K562 (cell line): ENCODE data around the gene MCCD1. TPM values are rescaled to one million over a fixed set of nuclear protein-coding genes. Genes with fewer than 3 reads are reported as not detected.

ENCODE experiments used
- CEBPB ChIP-seq: fragments of 450-650 bp; IDR thresholded peaks from 2 replicates; pipeline ENCODE4 v1.6.1; 2016; ENCODE audit warnings: missing genetic modification characterization, missing compliant biosample characterization
- CREB3L1 ChIP-seq: fragments of 450-650 bp; IDR thresholded peaks from 2 replicates; pipeline ENCODE4 v1.6.1; 2014; ENCODE audit warnings: low read depth, mild to moderate bottlenecking, moderate library complexity, borderline replicate concordance
- CTBP1 ChIP-seq: fragments of 450-650 bp; IDR thresholded peaks from 2 replicates; pipeline ENCODE4 v1.6.1; 2016; ENCODE audit warnings: borderline replicate concordance
- GABPB1 ChIP-seq: sonication (generic); formaldehyde crosslinking; IDR thresholded peaks from 2 replicates; pipeline ENCODE4 v1.8.0; 2022; ENCODE audit warnings: mild to moderate bottlenecking, missing genetic modification reagents
- HCFC1 ChIP-seq: IDR thresholded peaks from 2 replicates; pipeline ENCODE4 v1.6.1; 2012; ENCODE audit warnings: low read depth, low read length, improper control_type of control experiment
- HDAC1 ChIP-seq, 2 experiments: fragments of 450-650 bp; IDR thresholded peaks; 2 replicates each; pipeline ENCODE4 v1.6.1; 2016 to 2017; ENCODE audit warnings: inconsistent platforms in 1 of 2, mild to moderate bottlenecking in 1 of 2, moderate library complexity in 1 of 2
- KLF10 ChIP-seq: fragments of 250-450 bp; sonication (Bioruptor Pico); IDR thresholded peaks from 2 replicates; pipeline ENCODE4 v1.6.1; 2021; ENCODE audit warnings: matching md5 sums
- MAFF ChIP-seq: IDR thresholded peaks from 2 replicates; pipeline ENCODE4 v1.6.1; 2012; ENCODE audit warnings: low read length, improper control_type of control experiment
- MYNN ChIP-seq, 2 experiments: sonication (generic); formaldehyde crosslinking in 1 of 2; IDR thresholded peaks; 2 replicates each; pipeline versions ENCODE4 v1.5.0 to v1.6.1; 2016 to 2020; ENCODE audit warnings: antibody characterized with exemption in 1 of 2, missing genetic modification reagents in 1 of 2
- NR2C2 ChIP-seq, 2 experiments: fragments of 200-800 bp in 1 of 2; sonication (Bioruptor generic) in 1 of 2; sonication (generic) in 1 of 2; formaldehyde crosslinking in 1 of 2; IDR thresholded peaks; 2 replicates each; pipeline versions ENCODE4 v1.6.1 to v1.8.0; 2016 to 2022; ENCODE audit warnings: mild to moderate bottlenecking in 1 of 2, missing compliant biosample characterization in 1 of 2, missing genetic modification characterization in 1 of 2, missing genetic modification reagents in 1 of 2
- POLR2H ChIP-seq: IDR thresholded peaks from 2 replicates; pipeline ENCODE4 v1.6.1; 2016; ENCODE audit warnings: missing genetic modification characterization, low read depth, mild to moderate bottlenecking, control low read depth, missing compliant biosample characterization, moderate library complexity
- SIN3A ChIP-seq, 2 experiments: fragments of 150-350 bp in 1 of 2; IDR thresholded peaks; 2 replicates each; pipeline ENCODE4 v1.6.1; 2011 to 2016; ENCODE audit warnings: borderline replicate concordance in 2 of 2, low read depth in 2 of 2, low read length in 2 of 2, mild to moderate bottlenecking in 2 of 2, moderate library complexity in 2 of 2; ENCODE audit not compliant: control insufficient read depth in 1 of 2
- SMAD4 ChIP-seq: fragments of 250-450 bp; sonication (Bioruptor Pico); conservative IDR thresholded peaks from 2 replicates; pipeline ENCODE4 v1.8.0; 2021; ENCODE audit warnings: inconsistent platforms, mild to moderate bottlenecking, moderate library complexity
- SMARCC2 ChIP-seq: fragments of 450-650 bp; IDR thresholded peaks from 2 replicates; pipeline ENCODE4 v1.6.1; 2017; ENCODE audit warnings: antibody characterized with exemption, moderate library complexity, mild to moderate bottlenecking, low read depth
- ZBTB17 ChIP-seq: fragments of 450-650 bp; formaldehyde crosslinking; IDR thresholded peaks from 2 replicates; pipeline ENCODE4 v1.4.0; 2020; ENCODE audit warnings: mild to moderate bottlenecking
- ZNF395 ChIP-seq: fragments of 200-800 bp; sonication (Bioruptor generic); IDR thresholded peaks from 2 replicates; pipeline ENCODE4 v1.6.1; 2017; ENCODE audit warnings: missing genetic modification characterization, missing compliant biosample characterization
- ZNF511 ChIP-seq: sonication (generic); formaldehyde crosslinking; IDR thresholded peaks from 2 replicates; pipeline ENCODE4 v1.8.0; 2022; ENCODE audit warnings: mild to moderate bottlenecking, missing genetic modification reagents
- ZNF592 ChIP-seq: fragments of 450-650 bp; IDR thresholded peaks from 2 replicates; pipeline ENCODE4 v1.6.1; 2017; ENCODE audit warnings: antibody characterized with exemption, mild to moderate bottlenecking
- polyA plus RNA-seq, 8 experiments: library from polyadenylated mRNA; depleted of rRNA in 4 of 8; stranded (reverse) in 5 of 8; unstranded in 3 of 8; fragments of >200 nt; fragmentation: Nextera tagmentation in 2 of 8; fragmentation: Illumina TruSeq in 1 of 8; extraction: Ambion mirVana in 2 of 8; extraction: Trizol in 1 of 8; gene quantifications; 2 replicates each; pipeline versions ENCODE4 v1.2.1 to v1.2.3, GENCODE V29; 2011 to 2014; ENCODE audit warnings: inconsistent platforms in 1 of 8, missing spikeins in 1 of 8
- total RNA-seq, 7 experiments: library from RNA; depleted of rRNA in 6 of 7; stranded (reverse); fragments of >200 nt in 6 of 7; fragmentation: Illumina TruSeq in 2 of 7; extraction: Trizol in 2 of 7; gene quantifications; 2 replicates each; pipeline versions ENCODE4 v1.2.1 to v1.2.3, GENCODE V29; 2011 to 2021; ENCODE audit warnings: low replicate concordance in 1 of 7

MCCD1 gene
- total and polyA plus RNA-seq, 9 of the 15 experiments (the other 6 are each of a cell fraction or from before 2014, with no cell fraction given), result not detected

- peak; percentile 57; the same call in 1 of the 2 replicates for TF ChIP-seq SMAD4 (CRISPR knock-in tag)
- peak; percentile 87 for TF ChIP-seq ZNF592
- 0 out of 2 replicates have a peak, but pooled peaks have one; percentile 20 for TF ChIP-seq GABPB1 (CRISPR knock-in tag)
- TF ChIP-seq HDAC1 (IDR thresholded peaks at IDR 0.05), result peak in 1 of 2 experiments; percentile 51; a peak in 2 of 4 replicates
- TF ChIP-seq CREB3L1, result peak; percentile 50; the same call in 1 of the 2 replicates
- peak in 1 of 2 experiments; percentile 33; a peak in 2 of 4 replicates for TF ChIP-seq SIN3A (IDR thresholded peaks at IDR 0.05; ENCODE audit: borderline replicate concordance in 2 of 2, control insufficient read depth in 1 of 2, low read depth in 2 of 2, low read length in 2 of 2)
- TF ChIP-seq HCFC1, result no peak
- peak; percentile 62; the same call in 1 of the 2 replicates for TF ChIP-seq MYNN (IDR thresholded peaks at IDR 0.05)
- no peak for TF ChIP-seq MYNN (CRISPR knock-in tag; IDR thresholded peaks at IDR 0.05)
- 0 out of 2 replicates have a peak, but pooled peaks have one; percentile 52 for TF ChIP-seq ZNF395 (CRISPR knock-in tag)
- TF ChIP-seq KLF10 (CRISPR knock-in tag), result no peak
- 0 out of 2 replicates have a peak, but pooled peaks have one; percentile 28 for TF ChIP-seq CEBPB
- TF ChIP-seq SMARCC2, result peak; percentile 31; the same call in 1 of the 2 replicates
- peak; percentile 81; the same call in 1 of the 2 replicates for TF ChIP-seq ZNF511 (CRISPR knock-in tag)
- TF ChIP-seq MAFF, result 0 out of 2 replicates have a peak, but pooled peaks have one; percentile 0
- TF ChIP-seq CTBP1, result peak; percentile 58; the same call in 1 of the 2 replicates
- TF ChIP-seq NR2C2 (CRISPR knock-in tag; IDR thresholded peaks at IDR 0.05), result peak; percentile 59; the same call in 1 of the 2 replicates
- TF ChIP-seq NR2C2 (tag; IDR thresholded peaks at IDR 0.05), result peak; percentile 83; the same call in 1 of the 2 replicates
- TF ChIP-seq POLR2H (tag), result peak; percentile 89
- peak; percentile 66; the same call in 1 of the 2 replicates for TF ChIP-seq ZBTB17 (CRISPR knock-in tag)
Measured at GRCh38 chr6:31547727-31548543, 19.2 kb downstream of the MCCD1 start (continued).
